ENCODE measurements around the gene FANCD2. TPM values are rescaled to one million over a fixed set of nuclear protein-coding genes. Genes with fewer than 3 reads are reported as not detected.

FANCD2 gene
- total RNA-seq: 10 to 100 TPM in 1 of 9 donors, 1 to 10 TPM in 6, under 1 TPM in 2; 0.48 to 14.5 (median 2.6) TPM
- polyA plus RNA-seq: 1 to 10 TPM; 1.2 to 3.8 (median 2.5) TPM
- long read RNA-seq, donor 1: 0 reads
- long read RNA-seq, donor 2: 0 reads
- long read RNA-seq, donor 3: 0 reads
- long read RNA-seq, donor 4: 0 reads
- long read RNA-seq, donor 5, partial matches to known transcripts: 0 of 1 reads
- long read RNA-seq, donor 5, other reads (novel, unspliced or antisense): 1 of 1 reads
- long read RNA-seq, donor 6: 0 reads
- long read RNA-seq, donor 7: 0 reads
- long read RNA-seq, donor 8, partial matches to known transcripts: 0 of 2 reads
- long read RNA-seq, donor 8, other reads (novel, unspliced or antisense): 0 of 2 reads
- long read RNA-seq, donor 9: 0 reads
- long read RNA-seq, donor 10: 0 reads

DNA sequence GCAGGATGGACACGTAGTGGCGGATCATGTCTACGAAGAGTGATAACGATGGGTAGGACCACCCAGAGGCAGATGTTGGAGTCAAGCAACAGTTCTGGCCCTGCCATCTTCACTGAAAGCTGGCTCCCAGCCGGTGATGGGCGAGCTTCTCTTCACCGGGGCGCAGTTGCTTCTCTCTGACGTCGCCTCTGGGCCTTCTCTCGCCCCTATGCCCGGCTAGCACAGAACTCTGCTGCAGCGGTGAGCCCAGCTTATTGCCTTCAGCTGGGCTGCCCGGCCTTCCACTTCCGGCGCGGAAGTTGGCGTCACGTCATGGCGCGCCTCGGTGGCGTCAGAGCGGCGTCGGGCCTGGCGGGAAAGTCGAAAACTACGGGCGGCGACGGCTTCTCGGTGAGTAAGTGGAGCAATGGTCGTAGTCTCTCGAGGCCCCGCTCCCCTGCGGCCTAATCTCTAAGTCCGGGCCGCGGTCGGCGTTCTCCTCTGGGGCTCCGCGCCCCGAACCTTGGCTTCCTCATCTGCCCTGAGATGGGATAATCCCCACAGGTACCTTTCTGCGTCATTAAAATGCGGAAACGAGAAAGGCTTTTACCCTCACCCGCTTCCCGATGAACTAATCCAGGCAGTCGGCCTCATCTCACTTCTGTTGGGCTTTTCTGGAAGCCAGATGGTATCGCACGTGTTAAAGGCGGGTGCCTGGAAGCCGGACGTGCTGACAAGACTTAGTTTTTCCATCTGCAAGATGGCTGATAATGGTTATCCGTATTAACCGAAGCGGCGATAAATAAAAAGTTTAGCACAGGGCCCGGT is at the start of gene FANCD2:
FANCD2 (plus strand) TSS at position 354 of the 807 bp plus-strand sequence. CDS start 2,221 bp downstream, outside the sequence.
- peak within 1 kb of the TSS in 4 of 5 donors; percentile 39 to 86 (median 68) for H3K27ac ChIP-seq
- TF ChIP-seq, protein P1, sequence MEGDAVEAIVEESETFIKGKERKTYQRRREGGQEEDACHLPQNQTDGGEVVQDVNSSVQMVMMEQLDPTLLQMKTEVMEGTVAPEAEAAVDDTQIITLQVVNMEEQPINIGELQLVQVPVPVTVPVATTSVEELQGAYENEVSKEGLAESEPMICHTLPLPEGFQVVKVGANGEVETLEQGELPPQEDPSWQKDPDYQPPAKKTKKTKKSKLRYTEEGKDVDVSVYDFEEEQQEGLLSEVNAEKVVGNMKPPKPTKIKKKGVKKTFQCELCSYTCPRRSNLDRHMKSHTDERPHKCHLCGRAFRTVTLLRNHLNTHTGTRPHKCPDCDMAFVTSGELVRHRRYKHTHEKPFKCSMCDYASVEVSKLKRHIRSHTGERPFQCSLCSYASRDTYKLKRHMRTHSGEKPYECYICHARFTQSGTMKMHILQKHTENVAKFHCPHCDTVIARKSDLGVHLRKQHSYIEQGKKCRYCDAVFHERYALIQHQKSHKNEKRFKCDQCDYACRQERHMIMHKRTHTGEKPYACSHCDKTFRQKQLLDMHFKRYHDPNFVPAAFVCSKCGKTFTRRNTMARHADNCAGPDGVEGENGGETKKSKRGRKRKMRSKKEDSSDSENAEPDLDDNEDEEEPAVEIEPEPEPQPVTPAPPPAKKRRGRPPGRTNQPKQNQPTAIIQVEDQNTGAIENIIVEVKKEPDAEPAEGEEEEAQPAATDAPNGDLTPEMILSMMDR (IDR thresholded peaks at IDR 0.05): peak in 4 of 6 experiments; percentile 8 to 25 (median 18)
- TF ChIP-seq POLR2A (IDR thresholded peaks at IDR 0.05): peak; percentile 53 to 81
- no peaks in the 10 kb centered on the region for H3K9me3 ChIP-seq (replicated peaks in 1 of 3)
- DNase-seq: peak; percentile 86 to 95 (median 91)
- peaks cover 13 to 31% of the 10 kb centered on the region in 2 donors for H3K4me1 ChIP-seq (replicated peaks in 1 of 2)
- H3K4me3 ChIP-seq: peak within 1 kb of the TSS; percentile 20 to 79 (median 70)
- no peaks in the 10 kb centered on the region for H3K27me3 ChIP-seq
- WGBS, 4 donors: 0 to 1% (median 0%) methylated on average over 21 to 61 of the region's 61 CpGs
- H3K36me3 ChIP-seq (replicated peaks in 1 of 2): peaks cover 0 to 9% of the 10 kb centered on the region in 2 donors
- intact Hi-C loops (cut with DNase I): no loop called here

- Histone ChIP-seq H3K27ac (peak overlapping the region; percentile 26 to 81 (median 58)), H3K4me3 (peak overlapping the region in 1 of 4 donors; percentile 15), H3K36me3 (replicated peaks in 1 of 2) (peaks cover 0 to 33% of the 10 kb centered on the region in 2 donors), H3K27me3 (no peaks in the 10 kb centered on the region), H3K9me3 (replicated peaks in 1 of 3) (no peaks in the 10 kb centered on the region), H3K4me1 (replicated peaks in 1 of 2) (peaks cover 9 to 16% of the 10 kb centered on the region in 2 donors)
- intact Hi-C loops (cut with DNase I): no loop called here
- WGBS, 4 donors: 27 to 33% (median 31%) methylated on average over 7 of the region's 7 CpGs
- peak; percentile 67 to 94 (median 89) for DNase-seq
- no peak for TF ChIP-seq POLR2A (IDR thresholded peaks at IDR 0.05)
- TF ChIP-seq, protein P1 (IDR thresholded peaks at IDR 0.05): no peak
Observed at GRCh38 chr3:9976721-9977709, 49.2 kb upstream of the FANCD2 start.

GRCh38 chr3:9978710-9979305 is 47.4 kb upstream of the FANCD2 start:
- Histone ChIP-seq H3K27ac (no peak overlapping the region), H3K9me3 (replicated peaks in 1 of 3) (no peaks in the 10 kb centered on the region), H3K4me1 (replicated peaks in 1 of 2) (peaks cover 9 to 24% of the 10 kb centered on the region in 2 donors), H3K36me3 (replicated peaks in 1 of 2) (peaks cover 0 to 15% of the 10 kb centered on the region in 2 donors), H3K27me3 (no peaks in the 10 kb centered on the region), H3K4me3 (no peak overlapping the region)
- intact Hi-C loops (cut with DNase I): no loop called here
- 87 to 90% (median 88%) methylated on average over 8 of the region's 8 CpGs for WGBS, 4 donors
- TF ChIP-seq POLR2A (IDR thresholded peaks at IDR 0.05): no peak
- TF ChIP-seq, protein P1 (IDR thresholded peaks at IDR 0.05): no peak
- no peak for DNase-seq
